Mammary epithelial cell (primary cell): Measurements from ENCODE around the gene STARD7.

Source experiments
- EZH2 ChIP-seq: IDR thresholded peaks from 2 replicates; pipeline ENCODE4 v1.6.1; 2012; ENCODE audit warnings: low read length, inconsistent platforms, borderline replicate concordance
- TF ChIP-seq, protein P1 (sequence below), 2 donors: IDR thresholded peaks in 1 of 2; conservative IDR thresholded peaks in 1 of 2; 2 replicates each; pipeline ENCODE4 v1.5.1; 2011 to 2012; ENCODE audit warnings: inconsistent platforms in 2 of 2, low read length in 2 of 2, mild to moderate bottlenecking in 2 of 2, control low read depth in 1 of 2, low read depth in 1 of 2; ENCODE audit not compliant: insufficient read depth in 1 of 2; ENCODE audit errors: extremely low read depth in 1 of 2

DNA sequence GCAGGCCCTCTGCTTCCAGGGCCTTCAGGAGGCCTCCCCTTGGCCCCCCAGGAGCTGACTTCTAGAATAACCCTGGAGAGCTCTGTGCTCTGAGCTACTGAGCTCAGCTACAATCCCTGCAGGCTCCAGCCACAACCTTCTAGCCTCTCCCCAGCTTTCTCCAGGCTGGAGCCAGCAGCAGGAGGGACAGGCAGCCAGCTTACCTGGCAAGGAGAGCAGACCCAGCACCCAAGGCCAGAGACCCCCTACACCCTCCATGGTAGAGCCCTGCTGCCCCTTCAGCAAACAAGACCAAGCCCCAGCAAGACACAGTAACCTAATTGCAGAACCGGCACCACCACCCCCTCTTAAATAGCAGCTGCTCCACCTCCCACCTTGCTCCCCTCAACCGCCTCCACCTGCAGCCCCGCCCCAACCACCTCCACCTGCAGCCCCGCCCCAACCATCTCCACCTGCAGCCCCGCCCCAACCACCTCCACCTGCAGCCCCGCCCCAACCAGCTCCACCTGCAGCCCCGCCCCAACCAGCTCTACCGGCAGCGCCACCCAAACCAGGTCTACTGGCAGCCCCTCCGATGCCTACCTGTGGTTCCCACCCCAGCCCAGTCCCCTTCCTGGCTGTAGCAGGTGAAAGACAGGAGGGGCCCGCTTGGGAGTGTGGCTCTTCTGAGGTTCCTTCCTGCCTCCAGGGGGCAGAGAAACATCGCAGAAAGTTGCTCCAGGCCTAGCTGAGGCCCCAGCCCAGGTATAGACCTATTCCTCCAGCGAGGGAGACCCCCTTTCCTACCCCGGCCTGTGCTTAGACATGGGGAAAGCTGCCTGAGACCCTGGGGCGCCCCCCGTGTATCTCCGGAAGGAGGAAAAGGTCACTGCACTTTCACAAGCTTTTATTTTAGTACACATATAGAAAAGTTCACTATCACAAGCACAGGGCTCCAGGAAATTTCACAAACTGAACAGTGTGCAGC, 70.2 kb downstream of the STARD7 start, which contains the start of gene ASTL:
- TF ChIP-seq, protein P1, sequence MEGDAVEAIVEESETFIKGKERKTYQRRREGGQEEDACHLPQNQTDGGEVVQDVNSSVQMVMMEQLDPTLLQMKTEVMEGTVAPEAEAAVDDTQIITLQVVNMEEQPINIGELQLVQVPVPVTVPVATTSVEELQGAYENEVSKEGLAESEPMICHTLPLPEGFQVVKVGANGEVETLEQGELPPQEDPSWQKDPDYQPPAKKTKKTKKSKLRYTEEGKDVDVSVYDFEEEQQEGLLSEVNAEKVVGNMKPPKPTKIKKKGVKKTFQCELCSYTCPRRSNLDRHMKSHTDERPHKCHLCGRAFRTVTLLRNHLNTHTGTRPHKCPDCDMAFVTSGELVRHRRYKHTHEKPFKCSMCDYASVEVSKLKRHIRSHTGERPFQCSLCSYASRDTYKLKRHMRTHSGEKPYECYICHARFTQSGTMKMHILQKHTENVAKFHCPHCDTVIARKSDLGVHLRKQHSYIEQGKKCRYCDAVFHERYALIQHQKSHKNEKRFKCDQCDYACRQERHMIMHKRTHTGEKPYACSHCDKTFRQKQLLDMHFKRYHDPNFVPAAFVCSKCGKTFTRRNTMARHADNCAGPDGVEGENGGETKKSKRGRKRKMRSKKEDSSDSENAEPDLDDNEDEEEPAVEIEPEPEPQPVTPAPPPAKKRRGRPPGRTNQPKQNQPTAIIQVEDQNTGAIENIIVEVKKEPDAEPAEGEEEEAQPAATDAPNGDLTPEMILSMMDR (conservative IDR thresholded peaks at IDR 0.05 in 1 of 2, IDR thresholded peaks at IDR 0.05 in 1 of 2; ENCODE audit: extremely low read depth in 1 of 2, insufficient read depth in 1 of 2, low read depth in 1 of 2, low read length in 2 of 2), result peak; percentile 44 to 65
- TF ChIP-seq EZH2, result no peak
